Colonic mucosa (tissue), 4 donors: ENCODE measurements around the gene BLOC1S2. TPM values are rescaled to one million over a fixed set of nuclear protein-coding genes. Genes with fewer than 3 reads are reported as not detected.
A peak's percentile ranks its signal among the peaks of the same experiment; 100 is the strongest.
"Not testable (repeated sequence)": the region's sequence is repeated elsewhere in the genome, so short reads cannot be mapped to it uniquely, and the experiment has no call there.

Experiments used
- DNase-seq: peaks from one replicate; pipeline ENCODE4 v3.0.0-alpha.2; 2020
- H3K27ac ChIP-seq: fragments of 200-600 bp; one replicate; pipeline ENCODE4 v1.8.0; 2021
- H3K27me3 ChIP-seq: fragments of 200-600 bp; one replicate; pipeline ENCODE4 v1.8.0; 2021
- H3K36me3 ChIP-seq: fragments of 200-600 bp; one replicate; pipeline ENCODE4 v1.8.0; 2021
- H3K4me1 ChIP-seq: fragments of 200-600 bp; one replicate; pipeline ENCODE4 v1.8.0; 2021; ENCODE audit warnings: mild to moderate bottlenecking
- H3K4me3 ChIP-seq: fragments of 200-600 bp; one replicate; pipeline ENCODE4 v1.8.0; 2021
- H3K9ac ChIP-seq, 2 donors: one replicate each; pipeline ENCODE4 v1.7.0; 2013; ENCODE audit warnings: control low read depth in 2 of 2, low read depth in 2 of 2, low read length in 2 of 2
- H3K9me3 ChIP-seq: fragments of 200-600 bp; one replicate; pipeline ENCODE4 v1.8.0; 2021
- intact Hi-C: fragments of 100-400 bp; cut with DNase I; formaldehyde crosslinking; loops from one replicate; pipeline ENCODE4 v1.14.1; 2022
- total RNA-seq, 2 donors: library from RNA; stranded (reverse); fragmentation: NEBNext Ultra II Directional in 1 of 2; extraction: Animal tissue kit (Norgen Biotek cat#: 25700) in 1 of 2; gene quantifications; one replicate each; pipeline ENCODE4 v1.2.1, GENCODE V29; 2021
- TF ChIP-seq, protein P1 (sequence below): fragments of 200-600 bp; IDR thresholded peaks from one replicate; pipeline ENCODE4 v1.8.0; 2022; ENCODE audit warnings: antibody characterized with exemption, mild to moderate bottlenecking
- donor health status: healthy.
- donor health status: DM: no; HTN: no; CAD: no.
- donor health status: DM: no; HTN: no; CAD: no.

The BLOC1S2 gene
- total RNA-seq, 2 donors from 2014 or later: 20.6 to 21.5 TPM

DNA sequence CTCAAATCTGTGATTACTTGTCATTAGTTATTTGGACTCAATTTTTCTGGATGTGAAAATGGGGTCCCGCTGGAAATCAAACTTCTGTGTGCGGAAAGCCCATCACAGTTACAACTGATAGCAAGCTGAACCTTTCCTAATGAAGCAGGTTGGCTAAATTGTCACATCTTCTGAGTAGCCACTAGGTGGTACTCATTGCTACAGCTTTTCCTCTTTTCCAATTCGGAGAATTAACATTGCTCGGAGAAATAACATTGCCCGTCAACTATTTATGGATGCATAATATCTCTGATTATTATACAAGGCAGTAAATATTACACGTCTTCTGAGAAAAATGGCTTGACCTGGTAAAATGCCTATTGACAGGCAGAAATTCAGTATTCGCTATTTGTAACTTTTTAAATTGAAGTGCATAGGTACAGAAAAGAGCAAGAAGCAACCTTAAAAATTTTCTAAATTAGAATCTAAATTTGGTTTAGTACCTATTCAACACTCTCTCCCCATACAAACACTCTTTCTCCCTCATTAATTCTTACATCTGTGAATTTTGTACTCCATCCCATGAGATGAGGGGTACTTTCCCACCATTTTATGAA lies 17.3 kb upstream of the BLOC1S2 start:
- Histone ChIP-seq H3K27me3 (no peaks in the 10 kb centered on the region), H3K4me3 (no peak overlapping the region), H3K36me3 (no peaks in the 10 kb centered on the region), H3K4me1 (no peaks in the 10 kb centered on the region), H3K9me3 (no peaks in the 10 kb centered on the region), H3K27ac (no peak overlapping the region), H3K9ac (no peak overlapping the region)
- intact Hi-C loops: no loop called here
- DNase-seq: no peak
- TF ChIP-seq, protein P1, sequence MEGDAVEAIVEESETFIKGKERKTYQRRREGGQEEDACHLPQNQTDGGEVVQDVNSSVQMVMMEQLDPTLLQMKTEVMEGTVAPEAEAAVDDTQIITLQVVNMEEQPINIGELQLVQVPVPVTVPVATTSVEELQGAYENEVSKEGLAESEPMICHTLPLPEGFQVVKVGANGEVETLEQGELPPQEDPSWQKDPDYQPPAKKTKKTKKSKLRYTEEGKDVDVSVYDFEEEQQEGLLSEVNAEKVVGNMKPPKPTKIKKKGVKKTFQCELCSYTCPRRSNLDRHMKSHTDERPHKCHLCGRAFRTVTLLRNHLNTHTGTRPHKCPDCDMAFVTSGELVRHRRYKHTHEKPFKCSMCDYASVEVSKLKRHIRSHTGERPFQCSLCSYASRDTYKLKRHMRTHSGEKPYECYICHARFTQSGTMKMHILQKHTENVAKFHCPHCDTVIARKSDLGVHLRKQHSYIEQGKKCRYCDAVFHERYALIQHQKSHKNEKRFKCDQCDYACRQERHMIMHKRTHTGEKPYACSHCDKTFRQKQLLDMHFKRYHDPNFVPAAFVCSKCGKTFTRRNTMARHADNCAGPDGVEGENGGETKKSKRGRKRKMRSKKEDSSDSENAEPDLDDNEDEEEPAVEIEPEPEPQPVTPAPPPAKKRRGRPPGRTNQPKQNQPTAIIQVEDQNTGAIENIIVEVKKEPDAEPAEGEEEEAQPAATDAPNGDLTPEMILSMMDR: peak; percentile 34

GRCh38 chr10:100301123-100301522 lies 14.6 kb upstream of the BLOC1S2 start:
- H3K9ac ChIP-seq, H3K9me3 ChIP-seq, H3K4me1 ChIP-seq, H3K4me3 ChIP-seq, H3K36me3 ChIP-seq, H3K27ac ChIP-seq, DNase-seq, H3K27me3 ChIP-seq, intact Hi-C loops: not testable (repeated sequence)

- Histone ChIP-seq H3K4me3 (no peak overlapping the region), H3K27ac (no peak overlapping the region), H3K4me1 (no peaks in the 10 kb centered on the region), H3K27me3 (no peaks in the 10 kb centered on the region), H3K9me3 (no peaks in the 10 kb centered on the region), H3K9ac (no peak overlapping the region), H3K36me3 (no peaks in the 10 kb centered on the region)
- intact Hi-C loops: no loop called here
- TF ChIP-seq, protein P1: no peak
- DNase-seq: no peak
Observed at GRCh38 chr10:100297242-100297641, 10.8 kb upstream of the BLOC1S2 start.

GRCh38 chr10:100293066-100293465 lies 6.6 kb upstream of the BLOC1S2 start:
- DNase-seq: no peak
- Histone ChIP-seq H3K27me3 (no peaks in the 10 kb centered on the region), H3K4me1 (no peaks in the 10 kb centered on the region), H3K9ac (no peak overlapping the region), H3K27ac (no peak overlapping the region), H3K36me3 (no peaks in the 10 kb centered on the region), H3K9me3 (no peaks in the 10 kb centered on the region), H3K4me3 (no peak overlapping the region)
- intact Hi-C loops: no loop called here
- TF ChIP-seq, protein P1: no peak

DNA sequence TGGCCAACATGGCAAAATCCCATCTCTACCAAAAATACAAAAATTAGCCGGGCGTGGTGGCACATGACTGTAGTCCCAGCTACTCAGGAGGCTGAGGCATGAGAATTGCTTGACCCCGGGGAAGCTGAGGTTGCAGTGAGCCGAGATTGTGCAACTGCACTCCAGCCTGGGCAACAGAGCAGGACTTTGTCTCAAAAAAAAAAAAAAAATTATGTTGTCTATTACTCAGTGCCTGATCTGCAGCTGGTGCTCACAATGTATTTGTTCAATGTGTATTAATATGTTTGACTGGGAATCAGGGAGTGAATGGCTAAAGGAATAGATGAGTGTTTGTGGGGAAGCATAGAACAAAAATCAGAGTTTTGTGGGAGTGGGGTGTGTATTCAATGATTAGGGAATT lies 5.8 kb upstream of the BLOC1S2 start:
- H3K4me3 ChIP-seq, H3K27me3 ChIP-seq, H3K4me1 ChIP-seq, H3K9me3 ChIP-seq, DNase-seq, H3K36me3 ChIP-seq, H3K9ac ChIP-seq, intact Hi-C loops, H3K27ac ChIP-seq: not testable (repeated sequence)

DNA sequence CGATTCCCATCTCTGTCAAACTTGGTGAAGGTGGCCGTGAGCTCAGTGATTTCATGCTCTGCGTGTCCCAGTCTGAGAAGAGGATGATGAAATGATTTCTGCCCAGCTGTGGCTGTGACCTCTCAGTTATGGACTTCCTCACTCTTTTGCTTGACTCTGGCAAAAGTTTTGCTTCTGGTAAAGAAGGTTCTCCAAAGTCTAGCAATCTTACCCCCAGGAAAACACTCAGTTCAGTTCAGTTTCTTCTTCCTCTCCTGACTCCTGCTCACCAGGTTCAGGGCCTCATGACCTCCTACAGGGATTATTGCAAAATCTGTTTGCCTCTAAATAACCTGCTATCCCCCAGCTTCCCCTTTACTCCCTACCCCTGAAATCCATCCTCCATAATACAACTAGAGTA lies 4.9 kb upstream of the BLOC1S2 start:
- H3K36me3 ChIP-seq: no peaks in the 10 kb centered on the region
- TF ChIP-seq, protein P1: no peak
- H3K27me3 ChIP-seq: no peaks in the 10 kb centered on the region
- H3K9me3 ChIP-seq: no peaks in the 10 kb centered on the region
- no peak overlapping the region for H3K9ac ChIP-seq
- H3K4me1 ChIP-seq: no peaks in the 10 kb centered on the region
- no peak for DNase-seq
- H3K27ac ChIP-seq: no peak overlapping the region
- H3K4me3 ChIP-seq: no peak overlapping the region
- intact Hi-C loops: no loop called here
